Ramos (cell line): ENCODE data around the gene TSSK2.
"Not testable (repeated sequence)": the region's sequence is repeated elsewhere in the genome, so short reads cannot be mapped to it uniquely, and the experiment has no call there.

Experiments used
- in situ Hi-C: fragments of 300-500 bp; cut with MboI; formaldehyde crosslinking; loops from one replicate; pipeline ENCODE4 v1.14.3; 2022; ENCODE audit warnings: low sequenced_read_pairs; ENCODE audit not compliant: unreplicated experiment

TSSK2 gene

GRCh38 chr22:19130959-19131684 is at the start of gene TSSK2:
Gene TSSK2, plus strand, starts transcription at chr22:19131308. Its CDS starts 92 bp downstream, at chr22:19131400.
- in situ Hi-C loops: no loop called here

GRCh38 chr22:19081351-19081750 is 49.8 kb upstream of the TSSK2 start:
- in situ Hi-C loops: no loop called here

- in situ Hi-C loops: no loop called here
Observed at GRCh38 chr22:19082101-19082500, 49.0 kb upstream of the TSSK2 start.

GRCh38 chr22:19082793-19083192 is 48.3 kb upstream of the TSSK2 start:
- in situ Hi-C loops: no loop called here

- in situ Hi-C loops: not testable (repeated sequence)
Observed at GRCh38 chr22:19084126-19084525, 47.0 kb upstream of the TSSK2 start.

GRCh38 chr22:19084586-19084985 is 46.5 kb upstream of the TSSK2 start:
- in situ Hi-C loops: not testable (repeated sequence)

GRCh38 chr22:19085233-19085718 is 45.8 kb upstream of the TSSK2 start:
- in situ Hi-C loops: no loop called here

- in situ Hi-C loops: no loop called here
Observed at GRCh38 chr22:19086417-19086816, 44.7 kb upstream of the TSSK2 start.

GRCh38 chr22:19086896-19087295 is 44.2 kb upstream of the TSSK2 start:
- in situ Hi-C loops: no loop called here

GRCh38 chr22:19088866-19089595 is 42.1 kb upstream of the TSSK2 start:
- in situ Hi-C loops: no loop called here

GRCh38 chr22:19090183-19090582 is 40.9 kb upstream of the TSSK2 start:
- in situ Hi-C loops: no loop called here

- in situ Hi-C loops: no loop called here
Observed at GRCh38 chr22:19090586-19091127, 40.5 kb upstream of the TSSK2 start.

- in situ Hi-C loops: no loop called here
Observed at GRCh38 chr22:19092725-19093124, 38.4 kb upstream of the TSSK2 start.

GRCh38 chr22:19094393-19094997 is 36.6 kb upstream of the TSSK2 start:
- in situ Hi-C loops: no loop called here

- in situ Hi-C loops: no loop called here
Observed at GRCh38 chr22:19096555-19096954, 34.6 kb upstream of the TSSK2 start.

GRCh38 chr22:19097518-19097917 is 33.6 kb upstream of the TSSK2 start:
- in situ Hi-C loops: no loop called here

- in situ Hi-C loops: no loop called here
Observed at GRCh38 chr22:19098157-19098556, 33.0 kb upstream of the TSSK2 start.

GRCh38 chr22:19103880-19104821 is 27.0 kb upstream of the TSSK2 start:
- in situ Hi-C loops: no loop called here

- in situ Hi-C loops: no loop called here
Observed at GRCh38 chr22:19105456-19105855, 25.7 kb upstream of the TSSK2 start.
